NCI-H748 (cell line): Measurements from ENCODE around the gene FAM187B.
"Not testable (repeated sequence)": the region's sequence is repeated elsewhere in the genome, so short reads cannot be mapped to it uniquely, and the experiment has no call there.

Experiments
- DNase-seq: peaks from one replicate; lab custom pipeline; 2025; ENCODE audit not compliant: unreplicated experiment; lab: John Stamatoyannopoulos, UW

The FAM187B gene

DNA sequence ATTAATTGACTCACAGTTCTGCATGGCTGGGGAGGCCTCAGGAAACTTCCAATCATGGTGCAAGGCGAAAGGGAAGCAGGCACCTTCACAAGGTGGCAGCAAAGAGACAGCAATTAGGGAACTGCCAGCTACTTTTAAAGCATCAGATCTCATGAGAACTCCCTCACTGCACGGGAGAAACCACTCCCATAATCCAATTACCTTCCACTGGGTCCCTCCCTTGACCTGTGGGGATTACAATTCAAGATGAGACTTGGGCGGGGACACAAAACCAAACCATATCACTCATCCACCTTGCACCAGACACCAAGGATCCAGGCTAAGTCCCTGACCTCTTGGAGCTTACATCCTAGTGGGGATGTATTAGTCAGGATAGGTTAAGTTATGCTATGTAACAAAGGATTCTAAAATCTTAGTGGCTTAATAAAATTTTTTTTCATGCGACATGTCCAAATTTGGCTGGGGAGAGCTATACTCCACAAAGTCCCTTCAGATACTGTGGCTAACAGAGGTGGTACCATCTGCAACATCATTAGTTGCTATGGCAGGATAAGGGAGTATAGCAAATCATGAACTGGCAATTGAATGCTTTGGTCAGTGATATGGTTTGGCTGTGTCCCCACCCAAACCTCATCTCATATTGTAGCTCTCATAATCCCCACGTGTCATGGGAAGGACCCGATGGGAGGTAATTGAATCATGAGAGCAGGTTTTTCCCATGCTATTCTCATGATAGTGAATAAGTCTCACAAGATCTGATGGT, 8.3 kb upstream of the FAM187B start:
- peak; percentile 68 for DNase-seq

- no peak for DNase-seq
These were observed 4.4 kb upstream of the FAM187B start for GRCh38 chr19:35232912-35233311.

- DNase-seq: no peak
These were observed 3.6 kb upstream of the FAM187B start for GRCh38 chr19:35231956-35232645.

- no peak for DNase-seq
These were observed 1.1 kb upstream of the FAM187B start for GRCh38 chr19:35229601-35230000.

DNA sequence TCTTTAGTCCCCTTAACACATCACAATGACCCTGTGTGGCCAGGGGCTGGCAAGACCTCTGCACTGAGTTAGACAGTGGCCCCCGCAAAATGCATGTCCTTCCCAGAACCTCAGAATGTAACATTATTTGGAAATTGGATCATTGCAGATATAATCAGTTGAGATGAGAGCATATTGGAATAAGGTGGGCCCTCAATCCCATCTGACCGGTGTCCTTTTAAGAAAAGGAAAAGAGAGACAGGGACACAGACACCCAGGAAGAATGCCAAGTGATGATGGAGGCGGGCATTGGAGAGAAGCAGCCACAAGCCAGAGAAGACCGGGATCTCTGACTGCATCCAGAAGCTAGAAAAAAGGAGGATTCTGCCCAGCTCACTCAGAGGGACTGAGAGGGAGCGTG, 1.8 kb downstream of the FAM187B start:
- DNase-seq: no peak

DNA sequence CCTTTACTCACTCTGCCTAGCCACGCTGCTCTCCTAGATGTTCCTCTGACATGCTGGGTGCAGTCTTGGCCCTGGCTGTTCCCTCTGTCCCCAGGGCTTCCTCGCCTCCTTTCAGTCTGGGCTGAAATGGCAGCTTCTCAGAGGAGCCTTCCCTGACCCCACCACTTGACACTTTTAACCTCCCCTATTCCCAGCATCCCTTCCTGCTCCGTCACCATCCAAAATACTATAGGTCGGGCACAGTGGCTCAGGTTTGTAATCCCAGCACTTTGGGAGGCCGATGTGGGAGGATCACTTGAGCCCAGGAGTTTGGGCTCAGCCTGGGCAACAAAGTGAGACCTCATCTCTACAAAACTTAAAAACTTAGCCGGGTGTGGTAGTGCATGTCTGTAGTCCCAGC, 2.6 kb downstream of the FAM187B start:
- DNase-seq: no peak

DNA sequence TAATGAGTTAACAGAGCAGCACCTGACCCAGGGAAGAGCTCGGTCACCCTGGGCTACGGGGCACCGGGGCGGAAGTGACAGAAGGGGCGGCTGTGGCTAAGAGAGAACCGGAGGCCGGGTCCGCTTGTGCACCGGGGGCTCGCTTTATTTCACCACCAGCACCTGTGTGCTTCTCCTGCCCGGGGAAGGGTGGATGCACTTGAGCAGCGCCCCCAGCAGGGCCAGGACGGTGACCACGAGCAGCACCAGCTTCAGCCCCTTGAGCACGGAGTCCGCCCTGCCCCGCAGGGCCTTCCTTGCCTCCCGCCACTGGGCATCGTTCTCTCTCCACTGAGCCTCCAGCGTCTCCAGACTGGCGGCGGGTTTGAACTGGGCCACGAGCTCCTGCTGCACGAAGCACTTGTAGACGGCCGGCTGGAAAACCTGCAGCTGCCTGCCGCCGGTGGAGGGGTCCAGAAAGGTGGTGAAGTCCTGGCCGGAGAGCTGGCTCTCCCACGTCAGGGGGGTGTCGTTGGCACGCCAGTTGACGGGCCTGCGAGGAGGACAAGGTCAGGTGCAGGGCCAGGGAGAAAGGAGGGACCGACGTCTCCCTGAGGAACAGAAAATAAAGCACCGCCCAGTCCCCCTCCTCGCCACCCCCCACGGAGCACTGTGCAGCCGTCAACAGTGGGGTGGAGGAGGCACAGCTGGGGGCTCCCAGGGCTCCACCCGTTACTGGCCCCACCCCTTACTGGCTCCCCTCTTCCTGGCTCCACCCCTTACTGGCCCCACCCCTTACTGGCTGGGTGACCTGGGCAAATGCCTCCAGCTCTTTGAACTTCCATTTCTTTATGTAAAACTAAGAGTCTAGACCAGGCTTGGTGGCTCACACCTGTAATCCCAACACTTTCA, 3.6 kb downstream of the FAM187B start:
- DNase-seq: peak; percentile 36

DNA sequence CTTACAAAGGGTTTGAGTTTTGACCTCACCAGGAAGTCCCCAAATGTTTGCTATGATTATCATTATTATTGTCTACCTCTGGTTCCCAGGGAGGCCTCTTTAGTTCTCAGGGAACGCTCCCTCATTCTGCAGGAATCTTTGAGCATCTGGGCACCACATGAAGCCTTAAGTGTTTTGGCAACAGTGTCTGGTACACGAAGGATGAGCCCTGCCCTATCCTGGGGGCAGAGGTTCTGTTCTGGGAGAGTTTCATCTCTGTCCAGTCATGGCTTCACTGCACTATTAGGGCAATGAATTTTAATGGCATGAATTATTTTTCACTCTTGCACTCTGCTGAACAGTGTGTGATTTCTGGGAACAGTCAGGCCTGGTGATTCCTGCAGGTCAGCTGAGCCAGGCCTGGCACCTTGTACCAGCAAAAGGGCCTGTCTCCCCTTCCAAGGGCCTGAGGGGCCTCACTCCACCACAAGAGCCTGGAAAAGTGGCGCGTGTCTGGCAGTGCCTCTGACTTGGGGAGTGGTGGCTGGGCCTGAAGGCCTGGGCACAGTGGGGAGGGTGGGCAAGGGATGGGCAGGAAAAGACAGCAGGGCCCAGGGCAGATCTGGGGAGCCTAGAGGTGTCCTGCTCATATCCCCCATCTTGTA, 4.6 kb downstream of the FAM187B start:
- no peak for DNase-seq

DNA sequence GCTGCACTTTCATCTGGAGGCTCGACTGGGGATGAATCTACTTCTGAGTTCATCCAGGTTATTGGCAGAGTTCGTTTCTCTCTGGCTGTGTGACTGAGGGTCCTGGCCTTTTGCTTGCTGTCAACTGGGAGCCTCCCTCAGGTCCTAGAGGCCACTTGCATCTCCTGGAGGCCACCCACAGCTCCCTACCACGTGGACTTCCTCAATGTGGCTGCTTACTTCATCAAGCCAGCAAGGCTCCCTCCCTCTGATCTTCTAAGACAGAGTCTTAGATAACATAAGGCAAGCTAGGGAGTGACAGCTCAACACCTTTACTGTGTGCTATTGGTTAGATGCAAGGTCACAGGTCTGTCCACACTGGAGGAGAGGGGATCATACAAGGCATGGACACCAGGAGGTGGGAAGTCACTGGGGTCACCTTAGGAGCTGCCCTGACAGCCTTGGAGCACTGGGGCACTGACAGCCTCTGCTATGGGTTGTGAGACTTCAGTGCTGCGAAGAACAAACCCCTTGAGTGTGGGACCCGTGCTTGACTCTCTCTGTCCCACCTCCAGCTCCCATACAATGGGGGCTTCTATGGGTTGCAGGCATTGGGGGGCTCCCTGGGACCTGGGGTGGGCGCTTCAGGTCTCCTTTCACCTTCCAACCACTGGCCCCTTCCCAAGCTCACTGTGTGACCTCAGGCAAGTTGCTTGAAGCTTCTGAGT, 5.3 kb downstream of the FAM187B start:
- no peak for DNase-seq

GRCh38 chr19:35222373-35223015, 6.0 kb downstream of the FAM187B start:
- no peak for DNase-seq

DNA sequence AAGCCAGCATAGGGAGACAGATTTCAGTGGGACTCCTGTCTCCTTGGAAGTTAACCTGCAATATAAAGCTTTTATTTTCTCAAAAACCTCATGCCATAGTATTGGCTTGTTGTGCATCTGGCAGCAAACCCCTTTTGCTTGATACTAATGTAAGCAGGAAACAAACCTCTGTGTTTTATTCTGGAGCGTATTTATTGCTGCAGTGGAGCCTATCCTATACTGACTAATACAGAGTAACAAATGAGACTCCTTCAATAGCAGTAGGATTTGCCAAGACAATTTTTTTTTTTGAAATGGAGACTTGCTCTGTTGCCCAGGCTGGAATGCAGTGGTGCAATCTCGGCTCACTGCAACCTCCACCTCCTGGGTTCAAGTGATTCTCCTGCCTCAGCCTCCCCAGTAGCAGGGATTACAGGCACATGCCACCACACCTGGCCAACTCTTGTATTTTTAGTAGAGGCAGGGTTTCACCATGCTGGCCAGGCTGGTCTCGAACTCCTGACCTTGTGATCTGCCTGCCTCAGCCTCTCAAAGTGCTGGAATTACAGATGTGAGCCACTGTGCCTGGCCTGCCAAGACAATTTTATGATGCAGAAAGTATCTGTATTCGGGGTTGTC, 7.5 kb downstream of the FAM187B start:
- not testable (repeated sequence) for DNase-seq

GRCh38 chr19:35220315-35220921, 8.1 kb downstream of the FAM187B start:
- DNase-seq: no peak

- no peak for DNase-seq
These were observed 9.5 kb downstream of the FAM187B start for GRCh38 chr19:35219008-35219407.

GRCh38 chr19:35217649-35217990, 10.9 kb downstream of the FAM187B start:
- no peak for DNase-seq

- DNase-seq: peak; percentile 28
These were observed 11.5 kb downstream of the FAM187B start for GRCh38 chr19:35216833-35217648.

GRCh38 chr19:35216016-35216832, 12.3 kb downstream of the FAM187B start:
- no peak for DNase-seq

DNA sequence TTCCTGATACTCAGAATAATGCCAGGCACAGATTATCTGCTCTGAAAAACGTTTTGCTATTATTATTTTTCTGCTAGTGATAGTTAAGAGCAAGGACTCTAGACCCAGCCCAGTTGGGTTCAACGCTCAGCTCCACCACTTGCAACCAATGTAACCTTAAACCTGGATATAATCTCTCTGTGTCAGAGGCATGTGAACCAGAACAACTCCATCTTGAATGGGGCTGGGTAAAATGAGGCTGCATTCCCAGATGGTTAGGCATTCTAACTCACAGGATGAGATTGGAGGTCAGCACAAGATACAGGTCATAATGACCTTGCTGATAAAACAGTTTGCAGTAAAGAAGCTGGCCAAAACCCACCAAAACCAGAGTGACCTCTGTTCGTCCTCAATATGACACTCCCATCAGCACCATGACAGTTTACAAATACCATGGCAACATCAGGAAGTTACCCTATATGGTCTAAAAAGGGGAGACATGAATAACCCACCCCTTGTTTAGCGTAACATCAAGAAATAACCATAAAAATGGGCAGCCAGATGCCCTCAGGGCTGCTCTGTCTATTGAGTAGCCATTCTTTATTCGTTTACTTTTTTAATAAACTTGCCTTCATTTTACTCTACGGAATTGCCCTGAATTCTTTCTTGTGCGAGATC, 13.6 kb downstream of the FAM187B start:
- DNase-seq: no peak
